Cerebellar nuclear complex (tissue), 1 donor: ENCODE results near the gene IRS2.

Source experiments
- DNase-seq, 2 experiments: peaks; one replicate each; lab custom pipeline; 2025; lab: John Stamatoyannopoulos, UW

Gene IRS2

DNA sequence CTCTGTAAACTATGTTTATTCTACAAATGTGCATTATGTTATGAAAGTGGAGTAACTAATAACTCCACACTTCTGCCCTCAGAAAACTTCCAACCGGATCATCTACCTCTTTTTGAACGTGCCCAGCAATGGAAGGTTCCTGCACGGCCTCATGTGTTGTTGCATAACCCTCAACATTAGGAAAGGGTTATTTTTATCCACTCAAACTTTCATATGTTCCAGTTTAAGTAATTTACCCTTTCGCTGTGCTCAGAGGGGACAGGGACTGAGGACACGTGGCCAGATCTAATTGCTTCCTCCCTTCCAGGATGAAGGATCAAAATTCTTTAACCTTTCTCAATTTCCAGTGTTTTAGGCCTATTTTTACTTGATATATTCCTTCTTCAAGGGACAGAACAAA, 29.6 kb downstream of the IRS2 start:
- DNase-seq: no peak

DNA sequence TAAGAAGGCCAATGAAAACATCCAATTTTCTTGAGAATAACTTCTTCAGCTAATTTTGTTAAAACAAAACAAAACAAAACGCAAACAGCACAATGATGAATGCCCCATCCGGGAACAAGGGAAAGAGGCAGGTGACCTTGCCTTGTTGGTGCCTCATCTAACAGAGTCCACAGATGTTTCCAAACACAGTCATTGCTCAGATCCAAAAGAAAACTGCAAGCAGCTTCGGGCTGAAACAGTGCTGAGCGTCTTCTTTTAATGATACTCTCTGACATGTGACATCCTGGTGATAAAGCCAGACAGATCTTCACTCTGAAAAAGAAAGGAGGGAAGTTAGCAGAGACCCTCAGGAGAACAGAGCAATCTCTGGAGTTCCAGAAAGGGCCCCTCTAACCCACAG, 30.4 kb downstream of the IRS2 start:
- no peak for DNase-seq

DNA sequence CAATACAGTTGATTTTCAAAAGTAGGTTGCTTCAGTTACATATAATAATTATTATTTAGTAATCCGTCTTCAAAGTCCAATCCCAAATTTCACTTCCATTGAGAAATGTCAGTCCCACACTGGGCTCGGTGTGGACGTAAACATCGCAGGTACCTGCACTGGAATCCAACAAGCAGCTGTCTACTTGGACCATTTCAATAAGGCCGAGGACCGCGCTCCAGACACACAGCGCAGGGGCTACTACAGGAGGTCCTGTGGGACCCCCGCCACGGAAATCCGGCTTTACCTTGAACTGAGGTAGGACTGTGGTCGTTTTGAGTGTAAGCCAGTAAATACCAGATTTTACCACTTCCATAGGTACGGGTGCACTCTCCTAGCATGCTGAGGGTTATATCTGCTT, 30.8 kb downstream of the IRS2 start:
- DNase-seq: no peak

DNA sequence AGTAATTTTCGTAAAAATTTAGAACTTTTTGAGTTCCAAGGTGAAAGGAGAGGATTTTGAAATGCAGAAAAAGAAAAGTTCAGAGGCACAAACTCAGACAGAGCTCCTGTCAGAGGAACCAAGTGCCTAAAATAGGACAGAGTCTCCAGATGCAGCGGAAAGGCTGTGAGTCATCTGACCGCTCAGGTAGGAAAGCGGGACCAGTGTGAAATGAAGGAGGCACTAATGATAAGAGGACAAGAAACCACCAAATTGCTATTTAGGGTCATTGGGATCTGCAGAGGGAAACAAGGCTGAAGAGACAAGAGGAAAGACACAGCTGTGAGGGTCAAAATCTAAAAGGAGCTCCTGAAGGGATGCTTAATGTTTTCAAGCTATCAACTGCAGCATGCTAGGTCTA, 34.9 kb downstream of the IRS2 start:
- no peak for DNase-seq

DNA sequence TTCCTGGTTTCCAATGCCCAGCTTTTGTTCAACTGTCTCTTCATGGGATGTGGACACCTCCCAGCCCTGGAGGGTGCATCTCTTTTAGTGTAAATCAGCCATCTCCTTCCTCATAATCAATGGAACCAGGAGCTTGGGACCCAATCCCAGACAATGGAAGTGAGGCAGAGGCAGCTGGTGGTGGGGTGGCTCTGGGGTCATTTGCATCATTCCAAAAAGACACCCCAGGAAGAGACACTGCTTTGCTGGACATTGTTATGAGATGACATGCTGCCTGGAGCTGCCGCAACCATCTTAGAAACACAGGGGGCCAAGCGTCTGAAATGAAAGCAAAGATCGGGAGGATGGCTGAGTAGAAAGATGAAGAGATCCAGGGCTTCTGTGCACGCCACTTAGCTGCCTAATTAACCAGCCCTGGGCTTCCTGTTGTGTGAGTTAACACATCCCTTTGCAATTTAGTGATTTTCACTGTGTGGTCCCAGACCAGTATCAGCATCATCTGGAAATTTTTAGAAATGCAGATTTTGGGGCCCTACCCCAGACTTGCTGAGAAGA, 36.1 kb downstream of the IRS2 start:
- DNase-seq: no peak

DNA sequence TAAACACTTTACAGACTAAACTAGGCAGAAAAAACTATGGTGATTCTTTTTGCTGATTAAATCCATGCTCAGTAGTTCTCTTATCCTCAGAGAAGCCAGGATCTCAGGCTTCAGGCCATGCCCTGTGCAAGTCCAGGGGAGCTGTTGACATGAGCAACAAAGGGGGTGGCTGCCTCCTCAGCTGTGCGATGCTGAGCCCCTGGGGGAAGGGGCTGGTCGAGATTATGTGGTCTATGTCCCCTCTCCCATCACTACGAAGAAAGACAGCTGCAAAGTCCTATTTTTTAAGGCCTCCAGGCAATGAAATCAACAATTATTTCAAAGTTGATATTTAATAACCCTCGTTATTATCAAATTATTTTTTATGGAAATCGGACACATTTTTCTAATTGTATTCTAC, 37.0 kb downstream of the IRS2 start:
- no peak for DNase-seq

DNA sequence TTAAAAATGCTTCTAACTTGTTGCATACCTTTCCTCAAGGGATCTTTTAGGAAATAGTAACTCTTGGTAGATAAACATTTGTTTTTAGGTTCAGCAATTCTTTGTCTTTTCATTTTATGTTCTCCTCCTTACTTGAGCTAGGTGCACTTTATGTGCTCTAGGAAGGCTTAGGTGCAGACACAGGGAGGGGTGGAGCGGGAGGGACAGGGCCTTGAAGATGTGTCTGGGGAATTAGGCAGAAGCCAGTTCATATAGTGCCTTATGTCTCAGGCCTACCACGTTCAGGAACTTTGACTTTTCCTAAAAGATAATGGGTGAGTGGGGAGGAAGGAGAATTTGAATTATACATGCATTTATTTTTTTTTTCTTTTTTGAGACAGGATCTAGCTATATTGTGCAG, 37.7 kb downstream of the IRS2 start:
- DNase-seq: no peak

DNA sequence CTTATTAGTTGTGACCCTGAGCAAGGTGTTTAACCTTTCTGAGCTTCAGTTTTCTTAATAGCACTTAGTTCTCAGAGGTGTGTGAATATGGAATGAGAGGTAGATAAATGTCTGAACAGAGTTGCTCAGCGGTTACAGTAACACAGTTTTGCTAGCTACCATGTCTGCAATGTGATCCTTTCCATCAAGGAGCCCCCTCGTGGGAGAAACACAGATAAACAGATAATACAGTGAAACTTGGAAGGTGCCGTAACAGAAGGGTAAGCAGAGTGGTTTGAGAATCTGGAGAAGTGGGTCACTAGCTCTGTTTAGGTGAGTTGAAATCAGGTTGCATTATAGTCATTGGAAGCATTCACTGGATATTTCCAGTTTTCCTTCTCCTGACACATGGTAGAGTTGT, 38.9 kb downstream of the IRS2 start:
- no peak for DNase-seq

DNA sequence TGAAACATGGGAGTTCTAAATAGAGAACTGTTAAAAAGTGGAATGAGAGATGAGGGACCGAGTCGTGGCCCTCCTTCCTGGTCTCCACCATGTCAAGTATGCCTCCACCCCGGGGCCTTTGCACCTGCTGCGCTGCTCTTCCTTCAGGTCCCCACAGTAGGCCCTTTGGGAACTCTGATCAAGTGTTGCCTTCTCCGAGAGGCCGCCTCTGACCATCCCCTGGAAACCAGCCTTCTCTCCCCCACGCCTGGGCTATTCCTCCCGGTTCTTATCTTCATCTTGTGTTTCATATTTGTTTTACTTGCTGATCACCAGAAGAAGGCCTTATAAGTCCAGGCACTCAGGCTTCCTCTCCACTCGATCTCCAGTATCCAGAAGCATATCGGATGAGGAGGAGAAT, 40.0 kb downstream of the IRS2 start:
- no peak for DNase-seq

DNA sequence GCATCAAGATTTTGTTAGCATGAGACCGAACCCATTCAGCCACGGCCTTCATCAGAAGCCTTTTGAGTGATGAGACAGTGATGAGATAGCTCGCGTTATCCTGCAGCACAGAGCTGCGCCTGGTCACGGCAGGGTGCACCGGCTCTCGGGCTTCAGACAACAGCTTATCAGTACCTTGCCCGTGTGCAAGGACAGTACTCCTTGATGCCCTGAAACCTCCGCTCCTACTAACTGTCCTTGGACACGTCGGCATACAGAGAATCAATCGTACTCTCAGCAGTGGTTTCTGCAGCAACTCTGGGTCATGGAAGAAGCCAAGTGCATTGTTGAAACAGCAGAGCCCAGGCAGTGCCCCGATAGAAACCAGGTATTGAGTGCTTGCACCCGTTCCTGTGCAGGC, 40.7 kb downstream of the IRS2 start:
- DNase-seq: no peak

DNA sequence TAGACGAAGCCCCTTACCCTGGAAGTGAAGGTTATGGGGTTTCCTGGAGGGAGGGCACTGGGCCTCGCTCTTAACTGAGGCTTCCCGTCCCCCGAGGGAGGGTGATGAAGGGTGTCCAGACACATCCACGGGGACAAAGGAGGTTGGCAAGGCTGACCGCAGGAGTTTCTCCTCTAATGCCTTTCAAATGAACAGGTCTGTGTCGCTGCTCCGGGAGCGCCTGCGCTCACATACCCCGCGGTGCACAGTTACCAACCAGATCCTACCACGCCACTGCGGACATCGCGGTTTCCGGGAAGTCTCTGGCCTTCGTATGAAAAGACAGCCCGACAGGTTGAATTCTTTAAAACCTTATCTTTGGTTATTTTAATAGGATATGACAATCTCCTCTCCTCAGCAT, 41.3 kb downstream of the IRS2 start:
- no peak for DNase-seq

DNA sequence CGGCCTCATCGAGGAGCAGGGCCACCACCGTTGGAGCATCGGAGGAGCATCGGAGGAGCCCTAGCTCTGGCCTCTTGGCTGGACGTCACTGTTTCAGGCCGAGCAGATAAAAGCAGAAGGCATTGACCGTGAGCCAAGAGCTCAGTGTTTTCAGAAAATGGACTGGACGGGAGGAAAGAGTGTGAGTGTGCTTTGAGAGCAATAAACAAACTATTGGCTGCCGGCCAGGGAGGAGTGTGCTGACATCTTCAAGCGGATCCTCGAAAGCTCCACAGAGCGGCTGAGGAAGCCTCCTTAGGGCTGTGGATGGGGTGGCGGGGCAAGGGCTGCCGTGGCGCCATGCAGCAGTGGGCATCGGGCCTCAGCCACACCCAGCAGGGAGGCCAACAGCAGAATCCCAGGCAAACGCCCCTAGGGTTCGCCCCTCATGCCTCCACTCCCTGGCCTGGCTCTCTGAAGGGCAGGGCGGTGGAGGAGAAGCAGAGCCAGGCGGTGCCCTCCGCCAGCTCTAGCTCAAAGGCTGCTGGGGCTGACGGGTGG, 41.8 kb downstream of the IRS2 start:
- DNase-seq: no peak

DNA sequence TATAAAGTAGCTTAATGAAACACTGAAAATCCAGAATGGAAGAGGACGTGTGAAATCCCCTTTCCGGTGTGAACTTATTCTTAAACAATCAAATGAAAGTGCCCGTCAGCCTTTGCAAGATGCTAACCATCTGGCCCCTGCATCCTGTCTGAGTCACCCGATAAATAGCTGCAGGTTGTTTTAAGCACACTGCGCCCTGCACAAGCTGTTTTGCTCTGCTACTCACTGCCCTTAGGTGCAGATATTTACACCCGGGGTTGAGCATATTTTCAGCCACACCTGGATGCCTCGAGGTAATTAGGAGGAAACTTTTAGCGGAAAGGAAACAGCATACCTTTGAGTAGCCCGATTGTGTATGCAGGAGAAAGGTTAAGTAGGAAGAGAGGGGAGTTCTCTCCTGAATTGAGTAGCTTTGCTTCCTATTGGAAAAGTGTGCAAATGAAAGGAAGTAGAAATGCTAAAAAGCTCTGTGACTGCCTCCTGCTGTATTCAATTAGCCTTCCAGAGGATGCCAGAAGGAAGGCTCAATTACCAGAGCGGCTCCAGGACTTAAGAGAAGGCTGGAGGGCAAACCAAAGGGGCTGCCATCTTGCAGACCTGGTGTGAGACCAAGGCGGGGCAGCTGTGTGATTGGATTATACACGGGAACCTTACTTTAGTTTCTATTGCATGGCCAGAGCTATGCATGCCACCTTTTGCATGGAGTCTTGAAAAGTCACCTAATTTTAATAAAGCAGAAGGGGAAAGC, 42.5 kb downstream of the IRS2 start:
- DNase-seq: no peak

DNA sequence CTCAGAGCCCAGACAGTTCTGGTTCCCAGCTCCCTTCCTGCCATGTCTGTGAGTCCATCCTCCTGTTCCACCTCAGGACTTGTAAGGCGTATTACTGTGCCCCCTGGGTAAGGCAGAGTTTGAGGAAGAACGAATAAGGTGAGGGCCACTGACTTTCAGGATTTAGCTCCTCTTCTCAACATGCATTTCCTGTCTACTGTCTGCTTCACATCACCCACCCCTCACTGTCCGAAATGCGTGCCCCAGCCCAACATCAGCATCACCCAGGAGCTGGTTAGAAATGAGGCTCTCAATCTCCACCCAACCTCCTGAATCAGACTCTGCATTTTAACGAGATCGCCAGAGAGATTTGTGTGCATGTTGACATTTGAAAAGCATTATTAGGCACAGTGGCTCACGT, 44.4 kb downstream of the IRS2 start:
- DNase-seq: no peak

DNA sequence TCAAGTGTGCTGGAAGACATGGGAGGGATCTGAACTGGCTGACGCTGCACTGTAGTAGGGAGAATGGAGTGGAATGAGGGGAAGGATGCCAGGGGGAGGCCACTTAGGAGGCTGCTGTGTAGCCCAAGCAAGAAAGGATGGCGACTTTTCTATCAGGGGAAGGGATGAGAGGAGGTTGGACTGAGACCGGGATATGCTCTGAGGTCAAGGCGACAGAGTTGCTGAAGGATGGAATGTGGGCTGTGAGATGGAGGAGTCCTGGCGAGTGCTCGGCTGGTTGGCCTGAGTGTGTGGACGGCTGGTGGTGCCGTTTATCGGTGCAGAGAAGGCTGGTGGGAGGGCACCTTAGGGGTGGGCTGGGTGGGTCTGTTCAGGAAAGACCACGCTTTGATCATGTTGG, 45.7 kb downstream of the IRS2 start:
- no peak for DNase-seq

DNA sequence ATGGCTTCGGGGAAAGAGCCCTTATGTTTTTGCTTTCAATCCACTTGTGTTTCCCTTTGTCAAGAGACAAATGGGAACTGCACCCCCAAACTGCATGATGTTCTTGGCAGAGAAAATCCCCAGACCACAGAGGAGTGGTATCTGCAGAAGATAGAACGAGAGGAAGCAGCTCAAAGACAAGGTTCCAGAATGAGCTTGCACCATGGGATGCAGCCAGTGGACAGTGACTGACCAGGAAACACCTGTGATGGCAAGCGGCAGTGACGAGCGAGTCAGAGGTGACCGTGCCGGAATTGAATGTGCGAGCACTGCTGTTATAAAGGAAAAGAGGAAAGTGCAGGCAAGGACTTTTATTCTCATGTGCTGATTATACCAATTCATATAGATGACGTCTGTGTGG, 46.3 kb downstream of the IRS2 start:
- no peak for DNase-seq

DNA sequence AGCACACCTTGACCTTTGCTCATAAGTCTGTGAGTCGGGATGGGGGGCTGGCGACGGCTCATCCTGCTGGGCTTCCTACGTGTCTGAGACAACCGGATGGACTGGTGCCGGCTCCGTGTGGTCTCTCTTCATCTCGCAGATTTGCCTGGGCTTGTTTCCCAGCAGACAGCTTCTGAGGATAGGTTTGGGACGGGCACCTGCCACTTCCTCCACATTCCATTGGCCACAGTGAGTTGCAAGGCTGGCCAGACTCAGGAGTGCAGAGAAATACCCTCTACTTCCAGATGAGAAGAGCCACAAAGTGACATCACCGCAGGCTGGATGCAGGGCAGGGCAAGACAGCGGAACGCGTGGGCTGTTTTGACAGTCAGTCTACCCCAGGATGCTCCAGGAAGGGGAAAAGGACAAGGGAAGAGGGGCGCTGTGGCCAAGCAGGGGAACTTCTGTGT, 48.1 kb downstream of the IRS2 start:
- no peak for DNase-seq

DNA sequence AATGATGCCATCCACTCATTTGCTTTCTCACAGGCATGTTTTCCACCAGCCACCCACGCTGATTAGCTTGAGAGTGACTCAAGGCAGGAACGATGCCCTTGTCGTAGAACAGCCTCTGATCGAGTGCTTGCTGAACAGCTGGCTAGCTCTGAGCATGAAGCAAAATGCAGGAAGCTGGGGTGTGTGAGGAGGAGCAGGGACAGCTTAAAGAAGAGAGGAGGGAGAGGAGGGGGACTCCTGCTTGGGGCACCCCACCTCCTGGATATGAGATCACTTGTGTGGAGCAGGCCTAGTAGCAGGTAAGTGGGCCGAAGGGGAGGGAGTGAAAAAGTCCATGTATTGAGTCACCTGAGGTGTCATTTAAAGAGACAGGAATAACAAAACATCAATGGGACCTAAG, 48.8 kb downstream of the IRS2 start:
- no peak for DNase-seq

DNA sequence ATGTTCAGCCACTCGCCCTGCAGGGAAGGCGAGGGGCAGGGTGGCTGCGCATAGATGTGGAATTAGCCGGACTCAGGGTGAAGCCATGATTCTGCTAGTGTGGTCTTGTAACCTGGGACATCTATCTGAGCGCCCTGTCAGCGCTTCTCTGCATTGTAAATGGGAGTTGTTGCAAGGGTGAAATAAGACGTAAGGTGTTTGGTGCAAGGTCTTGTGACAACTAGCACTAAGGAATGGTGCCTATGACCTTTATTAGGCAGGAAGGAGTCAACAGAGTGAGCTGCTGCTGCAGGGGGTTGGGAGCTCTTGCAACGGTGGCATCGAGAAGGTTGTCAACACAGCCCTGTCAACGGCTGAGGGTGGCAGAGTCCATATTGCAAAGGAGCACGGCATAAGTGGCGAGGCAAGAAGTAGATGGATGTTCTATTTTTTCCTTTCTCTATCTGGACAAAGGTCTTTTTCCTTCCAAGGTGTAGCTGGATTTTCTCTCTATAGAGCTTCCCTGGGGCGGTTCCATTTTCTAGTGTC, 49.3 kb downstream of the IRS2 start:
- DNase-seq: no peak

DNA sequence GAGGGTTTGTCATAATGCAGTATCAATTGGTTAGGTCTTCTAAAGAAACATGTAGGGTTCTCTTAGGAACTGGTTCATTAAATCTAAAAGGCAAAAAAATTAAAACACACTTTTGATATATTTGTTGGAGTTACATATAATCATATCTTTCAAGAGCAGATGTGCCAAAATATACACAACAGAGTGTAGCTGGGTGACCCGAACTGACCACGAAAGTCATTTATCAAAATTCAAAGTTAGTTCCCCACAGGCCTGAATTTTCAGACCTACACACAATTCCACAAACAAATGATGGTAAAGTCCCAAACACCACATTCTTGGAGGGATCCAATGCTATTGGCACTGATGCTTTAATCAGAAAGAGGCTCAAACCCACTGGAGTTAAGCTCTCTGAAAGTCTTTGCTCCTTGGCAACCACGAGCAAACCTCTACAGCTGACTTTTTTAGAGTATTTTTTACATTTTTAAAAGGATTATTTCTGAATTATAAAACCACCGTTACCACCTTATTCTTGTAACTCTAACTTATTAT, 50.9 kb downstream of the IRS2 start:
- no peak for DNase-seq

DNA sequence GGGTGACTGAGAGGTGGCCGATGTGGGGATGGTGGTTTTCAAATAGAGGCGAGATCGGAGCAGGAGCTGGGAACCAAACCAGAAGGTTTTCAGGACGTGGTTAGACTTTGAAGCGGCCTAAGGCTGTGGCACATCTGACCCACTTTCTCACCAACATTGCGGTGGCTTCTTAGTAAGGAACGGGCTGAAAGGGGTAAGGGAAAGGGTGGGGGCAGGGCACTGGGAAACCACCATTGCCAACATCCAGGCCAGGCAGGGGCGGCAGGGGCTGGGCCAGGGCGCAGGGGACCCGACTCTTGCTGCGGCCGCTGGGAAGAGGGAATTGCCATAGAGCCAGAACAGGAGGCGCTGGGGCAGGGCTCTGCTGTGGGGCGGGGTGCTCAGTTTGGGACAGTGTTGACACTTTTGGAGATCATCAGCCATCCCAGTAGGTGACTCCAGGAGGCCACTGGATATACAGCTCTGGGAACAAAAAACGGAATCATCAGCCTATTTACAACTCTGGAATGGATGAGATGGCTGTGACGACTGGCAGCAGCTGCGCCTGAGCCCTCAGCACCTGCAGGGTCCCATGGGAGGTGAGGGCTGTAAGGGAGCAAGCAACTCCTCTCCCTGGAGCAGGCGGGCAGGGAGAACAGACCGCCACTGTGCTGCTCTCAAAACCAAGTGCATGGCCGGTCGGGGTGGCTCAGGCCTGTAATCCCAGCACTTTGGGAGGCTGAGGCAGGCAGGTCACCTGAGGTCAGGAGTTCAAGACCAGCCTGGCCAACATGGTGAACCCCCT, 52.2 kb downstream of the IRS2 start:
- DNase-seq: no peak

DNA sequence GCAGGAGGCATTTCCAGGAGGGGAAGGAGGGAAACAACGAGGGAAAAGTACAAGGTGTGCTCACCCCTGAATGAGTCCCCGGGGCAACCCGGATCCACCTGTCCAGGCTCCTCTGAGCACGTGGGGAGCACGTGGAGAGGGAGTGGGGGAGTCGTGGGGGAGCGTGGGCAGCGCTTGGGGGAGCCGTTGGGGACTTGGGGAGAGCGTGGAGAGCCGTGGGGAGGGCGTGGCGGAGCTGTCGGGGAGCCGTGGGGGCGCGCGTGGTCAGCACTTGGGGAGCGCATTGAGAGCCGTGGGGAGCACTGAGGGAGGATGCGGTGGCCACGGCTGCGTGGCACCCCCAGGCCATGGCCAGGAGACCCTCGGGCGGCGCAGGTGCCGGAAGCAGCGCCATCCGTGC, 52.8 kb downstream of the IRS2 start:
- DNase-seq: no peak
